Fibroblast of skin of right biceps (primary cell): ENCODE measurements around the gene ANKRD44.
A peak's percentile ranks its signal among the peaks of the same experiment; 100 is the strongest.

Source experiments
- DNase-seq: peaks from one replicate; pipeline ENCODE4 v3.0.0-alpha.2; 2013

The ANKRD44 gene

GRCh38 chr2:197168705-197169104, 141.9 kb downstream of the ANKRD44 start:
- DNase-seq, result peak; percentile 57

- no peak for DNase-seq
Observed at GRCh38 chr2:197167608-197168314, 142.8 kb downstream of the ANKRD44 start.

GRCh38 chr2:197165020-197165419, 145.6 kb downstream of the ANKRD44 start:
- no peak for DNase-seq

GRCh38 chr2:197164141-197164754, 146.3 kb downstream of the ANKRD44 start:
- DNase-seq, result no peak

GRCh38 chr2:197163712-197164140, 146.9 kb downstream of the ANKRD44 start:
- no peak for DNase-seq

GRCh38 chr2:197161774-197162173, 148.8 kb downstream of the ANKRD44 start:
- DNase-seq, result no peak

GRCh38 chr2:197159661-197160211, 150.8 kb downstream of the ANKRD44 start:
- peak; percentile 76 for DNase-seq

GRCh38 chr2:197158591-197159550, 151.7 kb downstream of the ANKRD44 start:
- DNase-seq, result no peak

GRCh38 chr2:197157879-197158537, 152.6 kb downstream of the ANKRD44 start:
- no peak for DNase-seq

GRCh38 chr2:197156771-197157170, 153.8 kb downstream of the ANKRD44 start:
- no peak for DNase-seq

- DNase-seq, result peak; percentile 66
Observed at GRCh38 chr2:197152451-197153228, 157.9 kb downstream of the ANKRD44 start.

GRCh38 chr2:197149546-197149945, 161.0 kb downstream of the ANKRD44 start:
- no peak for DNase-seq

- DNase-seq, result no peak
Observed at GRCh38 chr2:197148401-197148800, 162.2 kb downstream of the ANKRD44 start.

GRCh38 chr2:197147942-197148341, 162.6 kb downstream of the ANKRD44 start:
- no peak for DNase-seq

- no peak for DNase-seq
Observed at GRCh38 chr2:197146995-197147394, 163.6 kb downstream of the ANKRD44 start.

GRCh38 chr2:197145471-197146056, 165.0 kb downstream of the ANKRD44 start:
- no peak for DNase-seq

- DNase-seq, result no peak
Observed at GRCh38 chr2:197144183-197144582, 166.4 kb downstream of the ANKRD44 start.

GRCh38 chr2:197141702-197142473, 168.7 kb downstream of the ANKRD44 start:
- no peak for DNase-seq

- DNase-seq, result no peak
Observed at GRCh38 chr2:197140045-197140444, 170.5 kb downstream of the ANKRD44 start.

GRCh38 chr2:197138506-197138905, 172.1 kb downstream of the ANKRD44 start:
- no peak for DNase-seq
